Measurements from ENCODE around the gene GTF3C5. TPM values are rescaled to one million over a fixed set of nuclear protein-coding genes. Genes with fewer than 3 reads are reported as not detected.
"Not testable (repeated sequence)": the region's sequence is repeated elsewhere in the genome, so short reads cannot be mapped to it uniquely, and the experiment has no call there.

The GTF3C5 gene
- polyA plus RNA-seq, 1 donor, result 46.2 TPM

- DNase-seq (ENCODE audit: low read depth), result not testable (repeated sequence)
Measured at GRCh38 chr9:133068431-133068830, 37.6 kb downstream of the GTF3C5 start.

GRCh38 chr9:133070500-133070961 lies 39.7 kb downstream of the GTF3C5 start:
- not testable (repeated sequence) for DNase-seq (ENCODE audit: low read depth)

DNA sequence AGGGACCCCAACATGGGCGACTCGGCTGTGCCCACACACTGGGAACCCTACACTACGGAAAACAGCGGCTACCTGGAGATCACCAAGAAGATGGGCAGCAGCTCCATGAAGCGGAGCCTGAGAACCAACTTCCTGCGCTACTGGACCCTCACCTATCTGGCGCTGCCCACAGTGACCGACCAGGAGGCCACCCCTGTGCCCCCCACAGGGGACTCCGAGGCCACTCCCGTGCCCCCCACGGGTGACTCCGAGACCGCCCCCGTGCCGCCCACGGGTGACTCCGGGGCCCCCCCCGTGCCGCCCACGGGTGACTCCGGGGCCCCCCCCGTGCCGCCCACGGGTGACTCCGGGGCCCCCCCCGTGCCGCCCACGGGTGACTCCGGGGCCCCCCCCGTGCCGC lies 40.2 kb downstream of the GTF3C5 start:
- DNase-seq (ENCODE audit: low read depth), result not testable (repeated sequence)

DNA sequence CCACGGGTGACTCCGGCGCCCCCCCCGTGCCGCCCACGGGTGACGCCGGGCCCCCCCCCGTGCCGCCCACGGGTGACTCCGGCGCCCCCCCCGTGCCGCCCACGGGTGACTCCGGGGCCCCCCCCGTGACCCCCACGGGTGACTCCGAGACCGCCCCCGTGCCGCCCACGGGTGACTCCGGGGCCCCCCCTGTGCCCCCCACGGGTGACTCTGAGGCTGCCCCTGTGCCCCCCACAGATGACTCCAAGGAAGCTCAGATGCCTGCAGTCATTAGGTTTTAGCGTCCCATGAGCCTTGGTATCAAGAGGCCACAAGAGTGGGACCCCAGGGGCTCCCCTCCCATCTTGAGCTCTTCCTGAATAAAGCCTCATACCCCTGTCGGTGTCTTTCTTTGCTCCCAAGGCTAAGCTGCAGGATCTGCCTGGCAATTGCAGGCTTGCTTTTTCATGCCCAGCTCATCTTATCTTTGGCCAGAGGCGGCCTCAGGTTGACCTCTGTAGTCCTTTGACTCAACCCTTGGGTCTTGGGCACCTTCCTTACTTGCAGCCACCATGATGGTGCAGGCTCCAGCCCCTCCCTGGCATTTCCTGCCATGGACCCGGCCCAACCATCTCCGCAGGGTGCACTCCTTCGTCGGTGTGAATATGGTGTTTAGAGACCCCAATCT lies 40.8 kb downstream of the GTF3C5 start:
- DNase-seq (ENCODE audit: low read depth), result no peak

- not testable (repeated sequence) for DNase-seq (ENCODE audit: low read depth)
Measured at GRCh38 chr9:133072210-133072609, 41.4 kb downstream of the GTF3C5 start.

DNA sequence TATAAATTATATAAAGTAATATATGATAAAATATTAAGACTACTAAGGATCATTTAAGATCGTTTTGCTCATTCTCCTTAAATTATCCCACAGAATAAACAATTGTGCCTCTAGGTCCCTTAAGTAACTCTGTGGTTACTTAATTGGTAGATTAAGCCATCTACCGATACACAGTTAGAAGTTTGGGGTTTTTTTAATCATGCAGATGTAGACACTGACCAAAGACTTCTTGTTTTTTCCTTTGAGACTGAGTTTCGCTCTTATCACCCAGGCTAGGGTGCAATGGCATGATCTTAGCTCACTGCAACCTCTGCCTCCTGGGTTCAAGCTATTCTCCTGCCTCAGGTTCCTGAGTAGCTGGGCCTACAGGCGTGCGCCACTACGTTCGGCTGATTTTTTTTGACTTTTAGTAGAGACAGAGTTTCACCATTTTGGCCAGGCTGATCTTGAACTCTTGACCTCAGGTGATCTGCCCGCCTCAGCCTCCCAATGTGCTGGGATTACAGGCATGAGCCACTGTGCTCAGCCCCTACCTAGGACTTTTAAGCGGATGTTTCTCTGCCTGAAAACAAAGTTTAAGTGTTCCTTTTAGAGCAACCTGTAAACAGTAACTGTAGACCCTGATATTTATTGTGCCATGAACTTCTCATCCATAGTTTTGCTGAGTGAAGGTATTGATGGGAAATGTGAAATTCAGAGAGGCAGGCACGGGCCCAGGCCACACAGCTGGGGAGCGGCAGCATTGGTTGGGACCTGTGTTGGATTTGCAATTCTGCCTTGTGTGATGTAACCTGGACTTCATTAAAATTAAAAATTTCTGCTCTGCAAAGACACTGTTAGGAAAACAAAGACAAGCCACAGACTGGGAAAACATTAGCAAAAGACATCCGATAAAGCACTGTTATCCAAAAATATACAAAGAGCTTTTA lies 42.6 kb downstream of the GTF3C5 start:
- no peak for DNase-seq (ENCODE audit: low read depth)

DNA sequence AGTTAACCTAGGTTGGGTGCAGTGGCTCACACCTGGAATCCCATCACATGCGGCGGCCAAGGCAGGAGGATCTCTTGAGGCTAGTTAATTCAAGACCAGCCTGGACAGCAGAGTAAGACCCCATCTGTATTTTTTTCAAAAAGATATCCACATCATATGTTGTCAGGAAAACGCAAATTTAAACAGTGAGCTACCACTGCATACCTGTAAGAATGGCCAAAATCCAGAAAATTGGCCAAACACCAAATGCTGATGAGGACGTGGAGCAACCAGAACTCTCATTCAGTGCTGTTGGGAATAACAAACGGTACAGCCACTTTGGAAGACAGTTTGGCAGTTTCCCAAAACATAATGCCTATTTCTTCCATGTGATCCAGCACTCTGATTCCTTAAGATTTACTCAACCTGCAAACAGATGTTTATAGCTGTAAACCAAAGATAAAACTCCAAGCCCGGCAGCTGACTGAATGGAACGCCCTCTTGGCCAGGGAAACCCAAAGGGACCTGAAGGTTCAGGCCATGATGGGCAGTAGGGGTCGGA lies 43.4 kb downstream of the GTF3C5 start:
- no peak for DNase-seq (ENCODE audit: low read depth)

DNA sequence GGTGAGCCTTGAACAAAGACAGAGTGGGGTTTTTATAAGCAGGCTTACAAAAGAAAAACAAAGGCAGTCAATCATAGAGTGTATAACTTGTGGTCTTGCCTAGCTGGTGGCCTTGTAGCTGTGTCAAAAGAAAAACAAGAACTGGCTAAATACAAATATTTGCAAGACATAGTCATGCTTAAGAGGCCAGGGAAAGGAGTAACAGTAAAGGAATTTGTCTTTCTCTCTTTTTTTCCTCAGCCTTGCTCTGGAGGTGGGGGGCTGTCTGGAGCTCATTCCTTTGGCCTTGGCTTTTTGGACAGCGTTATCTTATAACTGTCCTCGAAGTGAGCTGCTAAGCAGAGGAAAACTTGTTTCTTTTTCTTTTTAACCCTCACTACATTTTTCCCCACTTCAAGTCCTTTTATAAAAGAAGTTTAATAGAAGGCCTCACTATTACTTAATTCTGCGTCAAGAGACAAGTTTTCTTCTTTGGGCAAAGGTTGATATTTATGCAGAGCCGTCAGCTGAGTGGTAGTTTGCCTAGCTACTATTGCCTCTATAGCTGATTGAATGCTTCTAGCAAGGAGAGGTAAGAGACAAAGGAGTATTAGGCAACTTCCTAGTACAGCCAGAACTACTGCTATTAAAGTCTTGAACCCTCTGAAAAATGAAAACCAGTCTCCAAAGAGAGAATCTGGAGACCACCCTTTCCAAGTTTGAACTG lies 45.3 kb downstream of the GTF3C5 start:
- DNase-seq (ENCODE audit: low read depth), result no peak

- no peak for DNase-seq (ENCODE audit: low read depth)
Measured at GRCh38 chr9:133076691-133077090, 45.9 kb downstream of the GTF3C5 start.

DNA sequence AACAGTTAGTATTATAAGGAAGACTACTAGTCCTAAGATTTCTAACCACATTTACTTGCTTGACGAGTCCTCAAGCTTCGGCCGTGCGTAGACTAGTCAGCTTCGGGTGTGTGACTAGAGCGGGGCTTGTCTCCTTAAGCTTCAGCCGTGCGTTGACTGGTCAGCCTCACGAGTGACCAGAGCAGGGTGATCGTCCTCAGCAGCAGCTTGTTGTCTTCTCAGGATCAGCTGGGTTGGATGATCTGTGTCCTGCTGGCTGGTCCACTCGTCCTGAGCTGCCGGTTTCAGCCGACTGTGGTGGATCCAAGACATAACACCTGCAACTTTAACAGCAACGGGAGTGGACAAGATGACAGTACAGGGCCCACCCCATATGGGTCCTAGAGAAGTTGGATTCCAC lies 47.7 kb downstream of the GTF3C5 start:
- DNase-seq (ENCODE audit: low read depth), result no peak

DNA sequence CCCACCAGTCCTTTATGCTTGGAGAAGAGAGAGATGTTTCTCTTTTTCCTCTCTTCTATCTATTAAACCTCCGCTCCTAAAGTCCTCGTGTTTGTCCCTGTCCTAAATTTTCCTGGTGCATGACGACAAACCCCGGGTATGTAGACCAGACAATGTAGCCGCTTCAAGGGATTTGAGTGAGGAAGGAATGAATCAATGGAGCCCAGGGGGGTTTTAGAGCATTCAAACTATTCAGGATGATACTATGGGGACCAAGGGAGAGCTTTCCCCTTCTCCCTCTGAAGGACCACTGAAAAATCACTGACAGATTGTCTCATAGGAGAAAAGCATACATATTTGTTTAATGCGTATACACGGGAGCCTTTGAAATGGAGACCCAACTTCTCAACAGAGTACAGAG lies 49.4 kb downstream of the GTF3C5 start:
- no peak for DNase-seq (ENCODE audit: low read depth)

DNA sequence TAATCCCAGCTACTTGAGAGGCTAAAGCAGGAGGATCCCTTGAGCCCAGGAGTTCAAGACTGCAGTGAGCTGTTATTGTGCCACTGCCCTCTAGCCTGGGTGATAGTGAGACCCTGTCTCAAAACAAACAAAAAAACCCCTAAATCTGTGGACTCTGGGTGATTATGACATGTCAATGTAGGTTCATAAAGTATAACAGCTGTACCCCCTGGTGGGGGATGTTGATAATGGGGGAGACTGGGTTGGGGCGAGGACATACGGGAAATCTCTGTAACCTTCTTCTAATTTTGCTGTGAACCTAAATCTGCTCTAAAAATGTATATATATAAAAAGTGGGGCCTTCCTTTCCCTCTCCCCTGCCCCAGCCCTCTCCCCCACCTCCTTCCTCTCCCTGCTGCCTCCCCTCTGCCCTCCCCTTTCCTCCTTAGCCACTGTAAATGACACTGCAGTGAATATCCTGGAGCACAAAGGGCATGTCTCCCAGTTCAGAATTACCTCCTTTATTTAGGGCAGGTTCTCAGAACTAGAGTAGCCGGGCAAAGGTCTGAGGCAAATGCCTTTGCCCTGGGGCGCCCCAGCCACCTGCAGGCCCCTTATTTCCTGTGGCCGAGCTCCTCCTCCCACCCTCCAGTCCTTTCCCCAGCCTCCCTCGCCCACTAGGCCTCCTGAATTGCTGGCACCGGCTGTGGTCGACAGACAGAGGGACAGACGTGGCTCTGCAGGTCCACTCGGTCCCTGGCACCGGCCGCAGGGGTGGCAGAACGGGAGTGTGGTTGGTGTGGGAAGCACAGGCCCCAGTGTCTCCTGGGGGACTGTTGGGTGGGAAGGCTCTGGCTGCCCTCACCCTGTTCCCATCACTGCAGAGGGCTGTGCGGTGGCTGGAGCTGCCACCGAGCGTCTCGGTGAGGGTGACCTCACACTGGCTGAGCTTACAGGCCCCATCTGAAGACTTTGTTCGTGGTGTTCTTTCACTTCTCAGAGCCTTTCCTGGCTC lies 50.3 kb downstream of the GTF3C5 start:
- not testable (repeated sequence) for DNase-seq (ENCODE audit: low read depth)

DNA sequence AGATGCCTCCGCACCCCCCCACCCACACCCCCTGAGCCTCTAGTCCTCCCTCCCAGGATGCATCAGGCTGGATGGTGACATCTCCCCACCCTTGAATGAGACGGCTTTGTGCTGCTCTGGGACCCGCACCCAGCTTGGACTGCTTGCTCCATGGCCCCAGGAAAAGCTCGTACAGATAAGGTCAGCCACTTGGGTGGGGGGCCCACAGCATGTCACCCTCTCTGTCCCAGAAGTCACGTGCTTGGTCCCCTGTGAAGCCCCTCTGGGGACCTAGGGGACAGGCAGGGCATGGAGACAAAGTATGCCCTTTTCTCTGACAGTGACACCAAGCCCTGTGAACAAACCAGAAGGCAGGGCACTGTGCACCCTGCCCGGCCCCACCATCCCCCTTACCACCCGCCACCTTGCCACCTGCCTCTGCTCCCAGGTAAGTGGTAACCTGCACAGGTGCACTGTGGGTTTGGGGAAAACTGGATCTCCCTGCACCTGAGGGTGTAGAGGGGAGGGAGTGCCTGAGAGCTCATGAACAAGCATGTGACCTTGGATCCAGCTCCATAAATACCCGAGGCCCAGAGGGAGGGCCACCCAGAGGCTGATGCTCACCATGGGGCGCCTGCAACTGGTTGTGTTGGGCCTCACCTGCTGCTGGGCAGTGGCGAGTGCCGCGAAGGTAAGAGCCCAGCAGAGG lies 51.3 kb downstream of the GTF3C5 start:
- DNase-seq (ENCODE audit: low read depth), result not testable (repeated sequence)

- DNase-seq (ENCODE audit: low read depth), result not testable (repeated sequence)
Measured at GRCh38 chr9:133083688-133084087, 52.9 kb downstream of the GTF3C5 start.

- not testable (repeated sequence) for DNase-seq (ENCODE audit: low read depth)
Measured at GRCh38 chr9:133086212-133086860, 55.5 kb downstream of the GTF3C5 start.

DNA sequence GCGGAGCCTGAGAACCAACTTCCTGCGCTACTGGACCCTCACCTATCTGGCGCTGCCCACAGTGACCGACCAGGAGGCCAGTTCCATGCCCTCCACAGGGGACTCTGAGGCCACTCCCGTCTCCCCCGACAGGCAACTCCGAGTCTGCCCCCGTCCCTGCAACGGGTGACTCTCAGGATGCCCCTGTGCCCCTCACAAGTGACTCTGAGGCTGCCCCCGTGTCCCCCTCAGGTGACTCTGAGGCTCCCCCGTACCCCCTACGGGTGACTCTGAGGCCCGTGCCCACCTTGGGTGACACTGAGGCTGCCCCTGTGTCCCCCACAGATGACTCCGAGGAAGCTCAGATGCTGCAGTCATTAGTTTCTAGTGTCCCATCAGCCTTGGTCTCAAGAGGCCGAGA lies 56.1 kb downstream of the GTF3C5 start:
- DNase-seq (ENCODE audit: low read depth), result no peak

DNA sequence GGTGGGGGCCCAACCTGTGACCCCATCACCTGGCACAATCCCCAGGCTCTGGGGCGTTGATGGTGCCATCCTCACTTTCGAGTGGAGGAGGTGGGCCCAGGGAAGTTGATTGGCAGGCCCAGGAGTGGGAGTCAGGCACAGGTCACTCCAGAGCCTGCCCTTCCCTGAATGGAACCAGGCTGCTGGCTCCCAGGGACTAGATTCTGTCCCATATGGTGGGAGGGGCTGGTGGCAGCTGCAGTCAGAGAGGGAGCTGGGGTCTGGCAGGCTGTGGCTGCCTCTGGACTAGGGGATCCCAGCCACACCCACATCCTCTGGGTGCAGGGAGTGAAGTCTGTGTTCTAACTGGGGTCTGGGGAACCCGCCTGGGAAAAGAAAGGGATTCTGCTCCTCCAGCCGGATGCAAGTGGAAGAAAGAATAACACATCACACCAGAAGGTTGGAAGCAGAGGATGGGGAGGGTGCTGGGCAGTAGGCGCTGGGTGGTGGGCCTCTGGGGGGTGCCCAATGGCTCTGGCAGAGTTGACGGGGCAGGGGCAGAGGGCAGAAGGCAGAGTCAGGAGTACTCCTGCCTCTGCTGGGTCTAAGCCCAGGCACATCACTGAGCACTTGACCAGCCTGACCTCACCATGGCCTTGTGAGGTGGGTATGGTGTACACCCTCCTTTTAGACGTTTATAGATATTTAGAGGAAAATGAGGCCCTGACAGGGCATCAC lies 56.8 kb downstream of the GTF3C5 start:
- DNase-seq (ENCODE audit: low read depth), result no peak

DNA sequence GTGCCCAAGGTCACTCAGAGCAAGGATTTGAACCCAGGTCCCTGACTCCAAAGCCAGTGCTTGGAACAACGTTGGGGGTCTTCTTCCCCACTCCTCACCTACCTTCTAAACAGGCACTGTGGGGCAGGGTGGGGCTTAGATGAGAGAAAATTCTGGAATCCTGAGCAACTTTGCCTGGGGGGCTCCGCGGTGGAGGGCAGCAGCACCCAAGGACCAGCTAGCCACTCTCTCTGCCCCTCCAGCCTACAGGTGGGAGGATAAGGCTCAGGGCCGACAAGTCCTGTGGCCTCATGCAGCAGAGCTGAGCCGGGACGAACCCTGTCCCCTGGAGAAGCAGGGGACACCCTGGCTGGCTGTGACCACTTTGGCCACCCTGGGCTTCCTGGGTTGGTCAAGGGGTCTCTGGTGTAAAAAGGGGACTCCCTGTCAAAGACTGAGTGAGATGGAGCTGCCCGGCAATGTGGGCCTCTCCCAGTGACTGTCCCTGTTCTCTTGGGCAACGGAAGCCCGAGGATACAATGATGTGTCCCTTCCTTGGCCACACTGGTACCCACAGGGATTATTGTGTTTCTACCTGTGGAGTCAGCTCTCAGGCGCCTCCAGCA lies 57.5 kb downstream of the GTF3C5 start:
- DNase-seq (ENCODE audit: low read depth), result no peak

All from forelimb muscle (tissue), 1 donor.